Astrocyte (in vitro differentiated cells and primary cell): ENCODE data around the gene ABCA1. TPM values are rescaled to one million over a fixed set of nuclear protein-coding genes. Genes with fewer than 3 reads are reported as not detected.

Experiments
- DNase-seq: peaks from one replicate; pipeline ENCODE4 v3.0.0-alpha.2; 2010; ENCODE audit warnings: low read depth
- FAIRE-seq: peaks from 2 replicates; lab custom pipeline; 2011; peaks lifted over from hg19 to GRCh38; lab: Jason Lieb, UNC
- H2AFZ ChIP-seq: 2 replicates; pipeline ENCODE4 v1.6.0; 2012; ENCODE audit warnings: low read depth, low read length, inconsistent platforms
- H3K27ac ChIP-seq: 2 replicates; pipeline ENCODE4 v1.5.1; 2011; ENCODE audit warnings: low read depth, low read length, inconsistent platforms
- H3K27me3 ChIP-seq: 2 replicates; pipeline ENCODE4 v1.6.0; 2011; ENCODE audit warnings: low read length, inconsistent platforms; ENCODE audit not compliant: insufficient read depth
- H3K36me3 ChIP-seq: 2 replicates; pipeline ENCODE4 v1.5.1; 2011; ENCODE audit warnings: low read length, inconsistent platforms; ENCODE audit not compliant: insufficient read depth
- H3K4me1 ChIP-seq: 2 replicates; pipeline ENCODE4 v1.5.1; 2011; ENCODE audit warnings: low read length, inconsistent platforms; ENCODE audit not compliant: insufficient read depth
- H3K4me2 ChIP-seq: 2 replicates; pipeline ENCODE4 v1.6.0; 2012; ENCODE audit warnings: low read length, inconsistent platforms
- H3K4me3 ChIP-seq: 2 replicates; pipeline ENCODE4 v1.5.1; 2011; ENCODE audit warnings: low read depth, mild to moderate bottlenecking, low read length, inconsistent platforms; ENCODE audit not compliant: insufficient read depth
- H3K79me2 ChIP-seq: 2 replicates; pipeline ENCODE4 v1.6.0; 2012; ENCODE audit warnings: mild to moderate bottlenecking, low read length, inconsistent platforms; ENCODE audit not compliant: insufficient read depth
- H3K9ac ChIP-seq: 2 replicates; pipeline ENCODE4 v1.6.0; 2012; ENCODE audit warnings: mild to moderate bottlenecking, low read length, inconsistent platforms
- H3K9me3 ChIP-seq: 2 replicates; pipeline ENCODE4 v1.5.1; 2012; ENCODE audit warnings: low read depth, mild to moderate bottlenecking, low read length, inconsistent platforms; ENCODE audit not compliant: insufficient read depth
- H4K20me1 ChIP-seq: 2 replicates; pipeline ENCODE4 v1.6.0; 2012; ENCODE audit warnings: low read length, inconsistent platforms; ENCODE audit not compliant: insufficient read depth
- H3K27ac Mint-ChIP-seq: one replicate; pipeline ENCODE4 v1.8.0; 2021; ENCODE audit warnings: mild to moderate bottlenecking, mixed read lengths; ENCODE audit not compliant: unreplicated experiment
- H3K27me3 Mint-ChIP-seq: one replicate; pipeline ENCODE4 v1.8.0; 2021; ENCODE audit warnings: low read depth, mixed read lengths; ENCODE audit not compliant: unreplicated experiment
- H3K36me3 Mint-ChIP-seq: one replicate; pipeline ENCODE4 v1.8.0; 2021; ENCODE audit warnings: low read depth, mixed read lengths; ENCODE audit not compliant: unreplicated experiment
- H3K4me1 Mint-ChIP-seq: one replicate; pipeline ENCODE4 v1.8.0; 2021; ENCODE audit warnings: low read depth, mixed read lengths; ENCODE audit not compliant: unreplicated experiment
- H3K4me3 Mint-ChIP-seq: one replicate; pipeline ENCODE4 v1.8.0; 2021; ENCODE audit warnings: mild to moderate bottlenecking, moderate library complexity, mixed read lengths; ENCODE audit not compliant: unreplicated experiment
- H3K9me3 Mint-ChIP-seq: one replicate; pipeline ENCODE4 v1.8.0; 2021; ENCODE audit warnings: mild to moderate bottlenecking, mixed read lengths; ENCODE audit not compliant: unreplicated experiment
- EZH2 ChIP-seq: IDR thresholded peaks from 2 replicates; pipeline ENCODE4 v1.6.1; 2012; ENCODE audit warnings: mild to moderate bottlenecking, low read length, inconsistent platforms; ENCODE audit not compliant: insufficient read depth
- total RNA-seq: library from RNA; stranded (reverse); gene quantifications from 2 replicates; pipeline ENCODE4 v1.2.1, GENCODE V29; 2021
- TF ChIP-seq, protein P1 (sequence below): IDR thresholded peaks from 2 replicates; pipeline ENCODE4 v1.5.1; 2011; ENCODE audit warnings: low read depth, mild to moderate bottlenecking, inconsistent platforms, low read length, moderate library complexity; ENCODE audit not compliant: insufficient read depth

ABCA1 gene
- total RNA-seq, 1 donor from 2014 or later, result 109 TPM

DNA sequence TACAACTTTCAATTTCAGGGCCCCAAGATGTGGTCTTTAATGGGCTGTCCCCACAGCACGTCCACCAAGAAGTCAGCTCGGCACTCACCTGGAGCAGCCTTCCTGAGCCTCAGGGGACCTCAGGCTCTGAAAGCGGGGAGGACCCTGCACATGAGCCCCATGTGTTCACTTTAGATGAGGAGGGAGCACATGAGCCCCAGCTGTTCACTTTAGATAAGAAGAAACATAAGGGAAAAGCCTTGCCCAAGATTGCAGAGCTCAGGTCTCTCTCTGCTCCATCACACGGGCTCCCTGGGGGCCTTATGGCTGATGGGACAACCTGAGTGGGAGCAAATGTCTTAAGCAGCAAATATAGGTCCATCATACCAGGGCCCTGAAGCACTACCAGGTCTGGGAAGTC, 107.6 kb downstream of the ABCA1 start:
- H3K9me3 ChIP-seq, result no peaks in the 10 kb centered on the region
- no peak for FAIRE-seq
- H3K9ac ChIP-seq, result no peak overlapping the region
- no peak overlapping the region for H2AFZ ChIP-seq
- no peak overlapping the region for H3K4me2 ChIP-seq
- Mint-ChIP-seq H3K4me1 (no peaks in the 10 kb centered on the region), H3K27me3 (no peaks in the 10 kb centered on the region), H3K4me3 (no peak overlapping the region), H3K9me3 (no peaks in the 10 kb centered on the region), H3K27ac (no peak overlapping the region), H3K36me3 (peaks cover 63% of the 10 kb centered on the region)
- H3K4me3 ChIP-seq, result no peak overlapping the region
- H3K27ac ChIP-seq, result no peak overlapping the region
- H3K4me1 ChIP-seq, result no peaks in the 10 kb centered on the region
- TF ChIP-seq, protein P1, sequence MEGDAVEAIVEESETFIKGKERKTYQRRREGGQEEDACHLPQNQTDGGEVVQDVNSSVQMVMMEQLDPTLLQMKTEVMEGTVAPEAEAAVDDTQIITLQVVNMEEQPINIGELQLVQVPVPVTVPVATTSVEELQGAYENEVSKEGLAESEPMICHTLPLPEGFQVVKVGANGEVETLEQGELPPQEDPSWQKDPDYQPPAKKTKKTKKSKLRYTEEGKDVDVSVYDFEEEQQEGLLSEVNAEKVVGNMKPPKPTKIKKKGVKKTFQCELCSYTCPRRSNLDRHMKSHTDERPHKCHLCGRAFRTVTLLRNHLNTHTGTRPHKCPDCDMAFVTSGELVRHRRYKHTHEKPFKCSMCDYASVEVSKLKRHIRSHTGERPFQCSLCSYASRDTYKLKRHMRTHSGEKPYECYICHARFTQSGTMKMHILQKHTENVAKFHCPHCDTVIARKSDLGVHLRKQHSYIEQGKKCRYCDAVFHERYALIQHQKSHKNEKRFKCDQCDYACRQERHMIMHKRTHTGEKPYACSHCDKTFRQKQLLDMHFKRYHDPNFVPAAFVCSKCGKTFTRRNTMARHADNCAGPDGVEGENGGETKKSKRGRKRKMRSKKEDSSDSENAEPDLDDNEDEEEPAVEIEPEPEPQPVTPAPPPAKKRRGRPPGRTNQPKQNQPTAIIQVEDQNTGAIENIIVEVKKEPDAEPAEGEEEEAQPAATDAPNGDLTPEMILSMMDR, result no peak
- TF ChIP-seq EZH2, result no peak
- H4K20me1 ChIP-seq, result no peaks in the 10 kb centered on the region
- peaks cover 80% of the 10 kb centered on the region for H3K36me3 ChIP-seq
- H3K79me2 ChIP-seq, result no peaks in the 10 kb centered on the region
- DNase-seq, result no peak
- H3K27me3 ChIP-seq, result no peaks in the 10 kb centered on the region

DNA sequence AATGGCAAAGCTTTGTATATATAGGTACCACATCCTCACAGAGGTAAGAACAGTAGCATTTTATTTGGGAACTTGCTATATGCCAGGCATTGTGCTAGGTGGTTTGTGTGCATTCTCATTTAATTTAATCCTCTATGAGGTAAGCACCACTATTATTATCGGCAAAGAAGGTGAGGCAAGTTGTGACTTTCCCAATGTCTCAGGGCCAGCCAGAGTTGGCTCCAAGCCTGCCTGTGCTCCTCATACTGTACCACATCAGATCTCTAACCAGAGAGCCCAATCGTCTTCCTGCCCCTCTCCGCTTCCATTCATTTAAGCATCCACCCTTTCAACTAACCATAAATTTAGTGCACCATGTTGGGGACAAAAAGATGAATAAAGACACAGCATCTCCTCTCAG, 108.9 kb downstream of the ABCA1 start:
- FAIRE-seq, result no peak
- Histone ChIP-seq H4K20me1 (no peaks in the 10 kb centered on the region), H3K27me3 (no peaks in the 10 kb centered on the region)

DNA sequence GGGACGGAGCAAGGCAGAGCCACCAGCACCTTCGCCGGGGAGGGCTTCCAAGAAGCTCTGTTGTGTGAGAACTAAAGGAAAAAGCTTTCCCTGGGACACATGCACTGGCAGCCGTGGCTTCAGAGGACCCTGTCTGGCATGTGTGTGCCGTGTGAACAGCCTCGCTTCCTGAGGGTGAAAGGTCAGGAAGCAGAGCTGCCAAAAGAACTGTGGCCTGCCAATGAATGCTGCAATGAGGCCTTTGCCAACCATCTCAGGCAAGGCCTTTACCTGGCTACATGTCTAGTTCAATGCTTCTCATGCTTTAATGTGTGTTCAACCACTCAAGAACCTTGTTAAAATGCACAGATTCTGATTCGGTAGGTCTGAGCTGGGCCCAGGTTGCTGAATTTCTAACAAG, 110.5 kb downstream of the ABCA1 start:
- Histone ChIP-seq H3K4me2 (no peak overlapping the region), H4K20me1 (peaks cover 2% of the 10 kb centered on the region), H3K36me3 (peaks cover 68% of the 10 kb centered on the region), H3K4me1 (no peaks in the 10 kb centered on the region), H3K9ac (no peak overlapping the region), H3K27me3 (no peaks in the 10 kb centered on the region), H3K27ac (no peak overlapping the region), H3K9me3 (no peaks in the 10 kb centered on the region), H2AFZ (no peak overlapping the region), H3K4me3 (no peak overlapping the region), H3K79me2 (no peaks in the 10 kb centered on the region)
- Mint-ChIP-seq H3K36me3 (peaks cover 58% of the 10 kb centered on the region), H3K9me3 (no peaks in the 10 kb centered on the region), H3K4me1 (no peaks in the 10 kb centered on the region), H3K4me3 (no peak overlapping the region), H3K27me3 (no peaks in the 10 kb centered on the region), H3K27ac (no peak overlapping the region)
- no peak for FAIRE-seq
- DNase-seq, result no peak
- TF ChIP-seq EZH2, result no peak
- TF ChIP-seq, protein P1, result no peak

More for the DNA sequence above, 108.9 kb downstream of the ABCA1 start:
- H3K27me3 Mint-ChIP-seq, result no peaks in the 10 kb centered on the region
- no peak overlapping the region for H3K9ac ChIP-seq
- TF ChIP-seq, protein P1, result no peak
- no peak for TF ChIP-seq EZH2
- H3K4me3 Mint-ChIP-seq, result no peak overlapping the region
- H3K4me3 ChIP-seq, result no peak overlapping the region
- DNase-seq, result no peak
- H3K4me1 ChIP-seq, result no peaks in the 10 kb centered on the region
- no peaks in the 10 kb centered on the region for H3K4me1 Mint-ChIP-seq
- no peak overlapping the region for H2AFZ ChIP-seq
- H3K27ac ChIP-seq, result no peak overlapping the region
- H3K27ac Mint-ChIP-seq, result no peak overlapping the region
- H3K36me3 ChIP-seq, result peaks cover 72% of the 10 kb centered on the region
- H3K36me3 Mint-ChIP-seq, result peaks cover 65% of the 10 kb centered on the region
- no peaks in the 10 kb centered on the region for H3K9me3 ChIP-seq
- H3K9me3 Mint-ChIP-seq, result no peaks in the 10 kb centered on the region
- H3K79me2 ChIP-seq, result no peaks in the 10 kb centered on the region
- H3K4me2 ChIP-seq, result no peak overlapping the region
